Measurements from ENCODE around the gene SYT12.
"Not testable (repeated sequence)": the region's sequence is repeated elsewhere in the genome, so short reads cannot be mapped to it uniquely, and the experiment has no call there.

SYT12 gene

DNA sequence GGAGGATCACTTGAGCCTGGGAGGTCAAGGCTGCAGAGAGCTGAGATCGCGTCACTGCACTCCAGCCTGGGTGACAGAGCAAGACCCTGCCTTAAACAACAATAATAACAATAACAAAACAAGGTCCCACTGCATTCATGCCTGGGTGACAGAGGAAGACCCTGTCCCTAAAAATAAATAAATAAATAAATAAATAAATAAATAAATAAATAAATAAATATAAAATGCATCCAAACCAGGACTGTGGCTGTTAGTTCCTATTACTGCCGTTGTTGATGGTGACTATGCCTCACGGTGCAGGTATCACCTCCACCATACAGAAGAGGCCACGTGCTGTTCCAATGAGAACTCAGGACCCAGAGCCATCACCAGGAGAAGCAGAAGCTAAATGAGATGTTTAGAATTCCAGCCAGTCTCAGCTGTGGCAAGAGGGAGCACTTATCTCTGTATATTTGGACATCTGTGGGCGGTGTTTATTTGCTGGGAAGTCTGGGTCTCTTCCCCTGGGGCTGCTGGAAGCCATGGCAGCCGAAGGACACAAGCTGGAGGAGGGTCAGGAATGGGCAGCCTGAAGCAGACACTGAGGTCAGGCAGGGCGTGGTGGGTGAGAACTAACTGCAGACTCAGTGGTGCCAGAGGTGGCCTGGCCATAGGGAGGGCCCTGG is 26.2 kb upstream of the SYT12 start:
- TF ChIP-seq CTCF (IDR thresholded peaks at IDR 0.05; ENCODE audit: control insufficient read depth, insufficient read depth, low read depth, low read length, missing control alignments): no peak

DNA sequence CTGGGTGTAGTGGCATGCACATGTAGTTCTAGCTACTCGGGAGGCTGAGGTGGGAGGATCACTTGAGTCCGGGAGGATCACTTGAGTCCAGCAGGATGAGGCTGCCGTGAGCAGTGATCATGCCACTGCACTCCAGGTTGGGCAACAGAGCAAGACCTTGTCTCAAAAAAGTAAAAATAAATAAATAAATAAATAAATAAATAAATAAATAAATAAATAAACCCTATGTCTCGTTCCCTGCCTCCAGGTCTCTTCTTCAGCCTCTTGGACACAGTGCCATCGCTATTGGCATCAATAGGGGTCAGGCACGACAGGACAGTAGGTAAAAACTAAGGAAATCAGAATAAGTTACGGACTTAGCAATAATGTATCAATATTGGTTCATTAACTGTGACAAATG is 23.4 kb upstream of the SYT12 start:
- no peak overlapping the region for H3K4me3 ChIP-seq (ENCODE audit: control insufficient read depth, low read depth, low read length)
- no peak for DNase-seq (ENCODE audit: low read depth)
- no peak for TF ChIP-seq CTCF (IDR thresholded peaks at IDR 0.05; ENCODE audit: control insufficient read depth, insufficient read depth, low read depth, low read length, missing control alignments)

More for the DNA sequence above, 26.2 kb upstream of the SYT12 start:
- no peak overlapping the region for H3K4me3 ChIP-seq (ENCODE audit: control insufficient read depth, low read depth, low read length)
- peak; percentile 11 for DNase-seq (ENCODE audit: low read depth)

DNA sequence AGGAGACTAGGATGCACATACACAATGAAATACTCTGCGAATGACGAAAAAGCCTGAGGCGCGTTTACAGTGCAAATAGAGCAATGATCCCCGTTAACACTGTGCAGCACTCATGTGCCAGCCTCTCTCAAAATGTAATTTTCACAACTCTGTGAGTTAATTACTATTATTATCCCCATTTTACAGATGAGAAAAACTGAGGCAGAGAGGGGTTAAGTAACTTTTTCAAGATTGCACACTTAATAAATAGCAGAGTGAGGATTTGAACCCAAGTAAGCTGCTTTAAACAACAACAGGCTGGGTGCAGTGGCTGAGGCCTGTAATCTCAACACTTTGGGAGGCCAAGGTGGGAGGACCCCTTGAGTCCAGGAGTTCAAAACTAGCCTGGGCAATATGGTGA is 21.6 kb upstream of the SYT12 start:
- DNase-seq (ENCODE audit: low read depth): no peak
- no peak overlapping the region for H3K4me3 ChIP-seq (ENCODE audit: control insufficient read depth, low read depth, low read length)
- no peak for TF ChIP-seq CTCF (IDR thresholded peaks at IDR 0.05; ENCODE audit: control insufficient read depth, insufficient read depth, low read depth, low read length, missing control alignments)

- no peak for DNase-seq (ENCODE audit: low read depth)
- TF ChIP-seq CTCF (IDR thresholded peaks at IDR 0.05; ENCODE audit: control insufficient read depth, insufficient read depth, low read depth, low read length, missing control alignments): no peak
- H3K4me3 ChIP-seq (ENCODE audit: control insufficient read depth, low read depth, low read length): no peak overlapping the region
These were observed 20.5 kb upstream of the SYT12 start for GRCh38 chr11:67002297-67002913.

DNA sequence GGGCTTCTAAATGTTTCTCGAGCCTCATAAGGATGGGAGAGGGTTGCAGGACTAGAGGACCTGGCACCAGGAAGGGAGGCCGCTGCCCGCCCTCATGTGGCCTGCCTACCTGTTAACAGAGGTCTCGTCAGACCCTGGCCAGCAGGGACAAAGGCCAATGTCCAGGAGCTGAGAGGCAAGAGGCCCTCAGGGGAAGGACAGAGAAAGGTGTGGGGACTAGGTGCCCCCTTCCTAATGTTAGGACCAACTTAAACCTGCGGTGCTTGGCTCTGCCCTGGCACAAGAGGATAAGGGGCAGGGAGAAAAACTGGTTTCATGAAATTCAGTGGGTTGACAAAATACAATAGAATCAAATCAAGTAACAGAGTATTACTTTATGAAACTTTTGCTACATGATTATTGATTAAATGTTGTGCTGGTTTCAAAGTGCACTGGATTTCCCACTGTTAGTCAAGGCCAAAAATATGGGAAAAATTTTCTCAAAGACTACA is 20.0 kb upstream of the SYT12 start:
- no peak for TF ChIP-seq CTCF (IDR thresholded peaks at IDR 0.05; ENCODE audit: control insufficient read depth, insufficient read depth, low read depth, low read length, missing control alignments)

DNA sequence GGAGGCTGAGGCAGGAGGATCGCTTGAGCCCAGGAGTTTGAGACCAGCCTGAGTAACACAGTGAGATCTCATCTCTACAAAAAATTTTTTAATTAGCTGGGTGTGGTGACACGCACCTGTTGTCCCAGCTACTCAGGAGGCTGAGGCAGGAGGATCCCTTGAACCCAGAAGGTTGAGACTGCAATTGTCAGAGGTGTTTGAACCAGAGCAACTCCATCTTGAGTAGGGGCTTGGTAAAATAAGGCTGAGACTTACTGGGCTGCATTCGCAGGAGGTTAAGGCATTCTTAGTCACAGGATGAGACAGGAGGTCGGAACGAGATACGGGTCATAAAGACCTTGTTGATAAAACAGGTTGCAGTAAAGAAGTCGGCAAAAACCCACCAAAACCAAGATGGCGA is 17.7 kb upstream of the SYT12 start:
- not testable (repeated sequence) for H3K4me3 ChIP-seq (ENCODE audit: control insufficient read depth, low read depth, low read length); DNase-seq (ENCODE audit: low read depth)

More for the DNA sequence above, 20.0 kb upstream of the SYT12 start:
- no peak for DNase-seq (ENCODE audit: low read depth)
- no peak overlapping the region for H3K4me3 ChIP-seq (ENCODE audit: control insufficient read depth, low read depth, low read length)
